Mesothelial cell of epicardium (in vitro differentiated cells): Measurements from ENCODE around the gene GNG8. TPM values are rescaled to one million over a fixed set of nuclear protein-coding genes. Genes with fewer than 3 reads are reported as not detected.

ENCODE experiments used
- DNase-seq, 2 experiments: peaks; one replicate each; pipeline ENCODE4 v3.0.0; 2021; ENCODE audit warnings: low spot score in 2 of 2; ENCODE audit not compliant: unreplicated experiment in 2 of 2
- H3K27ac Mint-ChIP-seq: 2 replicates; pipeline ENCODE4 v1.8.0; 2021; ENCODE audit warnings: mixed read lengths
- H3K27me3 Mint-ChIP-seq: 2 replicates; pipeline ENCODE4 v1.8.0; 2021; ENCODE audit warnings: low read depth, mixed read lengths
- H3K36me3 Mint-ChIP-seq: 2 replicates; pipeline ENCODE4 v1.8.0; 2021; ENCODE audit warnings: mixed read lengths
- H3K4me1 Mint-ChIP-seq: 2 replicates; pipeline ENCODE4 v1.8.0; 2021; ENCODE audit warnings: mixed read lengths
- H3K4me3 Mint-ChIP-seq: 2 replicates; pipeline ENCODE4 v1.8.0; 2021; ENCODE audit warnings: mild to moderate bottlenecking, moderate library complexity, mixed read lengths
- H3K9me3 Mint-ChIP-seq: 2 replicates; pipeline ENCODE4 v1.8.0; 2021; ENCODE audit warnings: mixed read lengths
- CTCF ChIP-seq: fragments of 200-600 bp; sonication (generic); IDR thresholded peaks from one replicate; pipeline ENCODE4 v1.5.0; 2021; ENCODE audit warnings: antibody characterized with exemption; ENCODE audit not compliant: unreplicated experiment
- total RNA-seq: library from RNA; stranded (reverse); gene quantifications from 3 replicates; pipeline ENCODE4 v1.2.1, GENCODE V29; 2021

Gene GNG8
- 7.6 to 13.7 TPM (median 12.2 TPM) in 3 replicates for total RNA-seq

DNA sequence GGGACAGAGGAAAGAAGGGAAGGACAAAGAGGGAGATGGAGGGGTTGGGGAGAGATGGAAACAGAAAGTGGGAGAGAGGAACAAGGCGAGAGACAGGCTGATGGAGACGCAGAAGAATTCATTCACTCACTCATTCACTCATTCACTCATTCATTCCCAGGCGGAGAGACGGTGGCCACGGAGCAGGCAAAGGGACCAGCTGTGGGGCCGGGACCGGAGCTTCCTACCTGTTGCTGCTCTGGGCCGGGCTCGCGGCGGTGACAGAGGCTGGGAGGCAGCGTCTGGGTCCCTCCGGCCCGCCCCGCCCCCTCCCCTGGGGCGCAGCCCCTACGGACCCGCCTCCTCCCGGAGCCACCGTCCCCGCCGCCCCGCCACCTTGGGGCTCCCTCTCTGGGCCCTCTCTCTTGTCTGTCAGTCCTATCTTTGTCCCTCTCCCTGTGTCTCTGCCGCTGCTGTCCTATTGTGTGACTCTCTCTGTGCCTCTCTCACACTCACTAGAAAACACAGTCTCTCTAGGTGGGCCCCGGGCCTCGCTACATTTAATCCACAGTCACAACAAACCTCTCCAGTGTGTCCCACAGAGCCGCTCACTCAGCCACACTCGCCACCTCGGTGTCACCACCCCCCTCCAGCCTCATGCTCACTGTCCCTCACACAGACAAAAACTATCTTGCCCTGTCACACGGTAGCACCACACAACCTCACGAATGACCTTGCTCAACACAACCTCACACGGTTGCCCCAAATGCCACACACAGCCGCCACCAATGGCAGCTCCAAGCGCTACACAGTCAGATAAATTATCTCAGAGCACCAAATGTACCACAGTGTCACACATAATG, at the start of gene GNG8:
Gene GNG8 (minus strand): TSS at position 283 of the 842 bp plus-strand sequence. CDS start 1,520 bp downstream, outside the sequence.
- H3K36me3 Mint-ChIP-seq, result no peaks in the 10 kb centered on the region
- peaks cover 32% of the 10 kb centered on the region for H3K4me1 Mint-ChIP-seq
- H3K27ac Mint-ChIP-seq, result no peak within 1 kb of the TSS
- H3K27me3 Mint-ChIP-seq, result peaks cover 24% of the 10 kb centered on the region
- no peak for TF ChIP-seq CTCF
- no peaks in the 10 kb centered on the region for H3K9me3 Mint-ChIP-seq
- peak within 1 kb of the TSS; percentile 58 for H3K4me3 Mint-ChIP-seq
- DNase-seq, result no peak

- Mint-ChIP-seq H3K27ac (no peak overlapping the region), H3K4me1 (no peaks in the 10 kb centered on the region), H3K9me3 (no peaks in the 10 kb centered on the region), H3K4me3 (no peak overlapping the region), H3K36me3 (peaks cover 36% of the 10 kb centered on the region), H3K27me3 (no peaks in the 10 kb centered on the region)
- TF ChIP-seq CTCF, result no peak
- no peak for DNase-seq
These were observed 49.2 kb upstream of the GNG8 start for GRCh38 chr19:46685189-46685588.

DNA sequence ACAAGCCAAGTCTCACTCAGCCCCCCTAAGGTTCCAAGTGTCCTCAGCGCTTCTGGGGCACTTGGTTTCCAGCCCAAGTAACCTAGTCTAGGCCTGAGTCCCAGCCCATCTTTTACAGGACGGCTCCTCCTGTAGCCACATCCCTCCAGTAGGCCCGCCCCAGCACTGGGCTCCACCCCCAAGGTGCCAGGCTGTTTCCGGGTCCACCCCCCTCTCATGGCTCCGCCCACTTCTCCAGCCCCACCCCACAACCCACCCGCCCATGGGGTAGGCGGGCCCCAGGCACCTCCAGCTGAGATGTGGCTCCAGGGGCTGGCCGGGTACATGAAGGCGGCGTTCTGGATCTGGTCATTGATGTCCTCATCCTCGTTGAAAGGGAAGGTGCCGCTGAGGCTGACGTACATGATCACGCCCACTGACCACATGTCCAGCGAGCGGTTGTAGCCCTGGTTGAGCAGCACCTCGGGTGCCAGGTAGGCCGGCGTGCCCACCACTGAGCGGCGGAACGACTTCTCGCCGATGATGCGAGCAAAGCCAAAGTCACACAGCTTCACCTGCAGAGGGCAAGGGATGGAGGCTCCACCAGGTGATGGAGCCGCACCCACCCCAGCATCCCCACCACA, 42.2 kb upstream of the GNG8 start:
- Mint-ChIP-seq H3K9me3 (no peaks in the 10 kb centered on the region), H3K36me3 (peaks cover 48% of the 10 kb centered on the region)
- no peak for TF ChIP-seq CTCF

GRCh38 chr19:46674416-46675178, 38.6 kb upstream of the GNG8 start:
- DNase-seq, result no peak
- no peak overlapping the region for H3K27ac Mint-ChIP-seq
- TF ChIP-seq CTCF, result no peak
- H3K4me1 Mint-ChIP-seq, result no peaks in the 10 kb centered on the region
- no peaks in the 10 kb centered on the region for H3K27me3 Mint-ChIP-seq
- peaks cover 37% of the 10 kb centered on the region for H3K36me3 Mint-ChIP-seq
- no peak overlapping the region for H3K4me3 Mint-ChIP-seq
- H3K9me3 Mint-ChIP-seq, result no peaks in the 10 kb centered on the region

More for the DNA sequence above, 42.2 kb upstream of the GNG8 start:
- DNase-seq, result no peak
- Mint-ChIP-seq H3K4me3 (no peak overlapping the region), H3K4me1 (no peaks in the 10 kb centered on the region), H3K27ac (no peak overlapping the region), H3K27me3 (no peaks in the 10 kb centered on the region)

GRCh38 chr19:46670813-46671212, 34.8 kb upstream of the GNG8 start:
- H3K4me3 Mint-ChIP-seq, result no peak overlapping the region
- H3K9me3 Mint-ChIP-seq, result no peaks in the 10 kb centered on the region
- H3K36me3 Mint-ChIP-seq, result peaks cover 17% of the 10 kb centered on the region
- TF ChIP-seq CTCF, result no peak
- no peak overlapping the region for H3K27ac Mint-ChIP-seq
- DNase-seq, result no peak
- H3K27me3 Mint-ChIP-seq, result no peaks in the 10 kb centered on the region
- H3K4me1 Mint-ChIP-seq, result no peaks in the 10 kb centered on the region
